Retinal pigment epithelial cell (primary cell): ENCODE measurements around the gene MEF2D.

Source experiments
- DNase-seq: peaks from one replicate; pipeline ENCODE4 v3.0.0-alpha.2; 2010; ENCODE audit warnings: low read depth
- H3K4me3 ChIP-seq: 2 replicates; pipeline ENCODE4 v1.5.1; 2011; ENCODE audit warnings: mild to moderate bottlenecking, low read length, control low read depth, moderate library complexity
- TF ChIP-seq, protein P1 (sequence below): conservative IDR thresholded peaks from 2 replicates; pipeline ENCODE4 v1.5.1; 2011; ENCODE audit warnings: low read depth, low read length, control low read depth, inconsistent platforms

MEF2D gene

DNA sequence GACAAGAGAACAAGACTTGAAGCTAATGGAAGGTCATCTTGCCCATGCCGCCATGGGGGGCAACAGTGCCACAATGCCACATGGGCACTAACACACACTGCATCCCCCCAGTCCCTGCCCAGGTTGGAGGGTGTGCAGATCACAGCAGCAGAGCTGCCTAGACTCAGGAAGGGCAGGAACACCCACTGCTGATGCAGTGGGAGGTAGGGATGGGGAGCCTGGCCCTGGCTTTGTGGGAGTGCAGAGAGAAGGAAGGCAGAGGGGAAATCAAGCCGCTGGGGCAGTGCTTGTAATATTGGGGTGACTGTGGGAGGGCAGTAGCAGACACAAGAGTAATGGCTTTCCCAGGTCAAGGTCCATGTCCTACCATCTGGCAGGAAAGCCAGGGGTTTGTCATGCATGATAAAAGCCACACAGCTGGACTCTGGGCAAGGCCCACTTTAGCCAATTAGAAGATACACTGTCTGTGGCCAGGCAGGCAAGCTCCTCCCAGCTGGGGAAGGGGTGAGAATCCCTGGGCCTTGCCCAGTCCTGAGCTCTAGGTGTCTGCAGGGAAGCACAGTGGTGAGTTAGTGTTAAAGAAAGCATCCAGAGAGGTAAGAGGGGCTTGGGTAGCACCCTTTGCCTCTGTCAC, 25.4 kb upstream of the MEF2D start:
- TF ChIP-seq, protein P1, sequence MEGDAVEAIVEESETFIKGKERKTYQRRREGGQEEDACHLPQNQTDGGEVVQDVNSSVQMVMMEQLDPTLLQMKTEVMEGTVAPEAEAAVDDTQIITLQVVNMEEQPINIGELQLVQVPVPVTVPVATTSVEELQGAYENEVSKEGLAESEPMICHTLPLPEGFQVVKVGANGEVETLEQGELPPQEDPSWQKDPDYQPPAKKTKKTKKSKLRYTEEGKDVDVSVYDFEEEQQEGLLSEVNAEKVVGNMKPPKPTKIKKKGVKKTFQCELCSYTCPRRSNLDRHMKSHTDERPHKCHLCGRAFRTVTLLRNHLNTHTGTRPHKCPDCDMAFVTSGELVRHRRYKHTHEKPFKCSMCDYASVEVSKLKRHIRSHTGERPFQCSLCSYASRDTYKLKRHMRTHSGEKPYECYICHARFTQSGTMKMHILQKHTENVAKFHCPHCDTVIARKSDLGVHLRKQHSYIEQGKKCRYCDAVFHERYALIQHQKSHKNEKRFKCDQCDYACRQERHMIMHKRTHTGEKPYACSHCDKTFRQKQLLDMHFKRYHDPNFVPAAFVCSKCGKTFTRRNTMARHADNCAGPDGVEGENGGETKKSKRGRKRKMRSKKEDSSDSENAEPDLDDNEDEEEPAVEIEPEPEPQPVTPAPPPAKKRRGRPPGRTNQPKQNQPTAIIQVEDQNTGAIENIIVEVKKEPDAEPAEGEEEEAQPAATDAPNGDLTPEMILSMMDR, result no peak
- H3K4me3 ChIP-seq, result no peak overlapping the region
- no peak for DNase-seq

DNA sequence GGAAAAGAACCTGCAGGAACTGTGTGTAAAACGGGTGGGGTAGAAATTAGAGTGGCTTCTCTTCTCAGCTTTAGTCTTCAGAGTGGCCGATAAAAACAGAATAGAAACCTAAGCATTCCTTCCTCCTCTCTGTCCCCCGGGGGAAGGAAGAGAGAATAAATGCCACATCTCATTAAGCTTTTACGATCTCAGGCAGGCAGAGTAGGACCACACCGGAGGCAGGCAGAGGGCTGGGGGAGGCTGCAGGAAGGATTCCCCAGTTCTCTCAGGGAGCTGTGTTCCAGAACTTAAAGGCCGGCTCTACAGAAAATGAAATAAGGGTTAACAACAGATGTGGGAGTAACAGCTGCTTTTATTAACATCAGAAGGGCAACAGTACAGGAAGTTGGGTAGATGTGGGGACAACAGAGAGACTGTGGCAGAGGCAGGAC, 24.5 kb upstream of the MEF2D start:
- TF ChIP-seq, protein P1, result no peak
- DNase-seq, result no peak
- H3K4me3 ChIP-seq, result no peak overlapping the region

DNA sequence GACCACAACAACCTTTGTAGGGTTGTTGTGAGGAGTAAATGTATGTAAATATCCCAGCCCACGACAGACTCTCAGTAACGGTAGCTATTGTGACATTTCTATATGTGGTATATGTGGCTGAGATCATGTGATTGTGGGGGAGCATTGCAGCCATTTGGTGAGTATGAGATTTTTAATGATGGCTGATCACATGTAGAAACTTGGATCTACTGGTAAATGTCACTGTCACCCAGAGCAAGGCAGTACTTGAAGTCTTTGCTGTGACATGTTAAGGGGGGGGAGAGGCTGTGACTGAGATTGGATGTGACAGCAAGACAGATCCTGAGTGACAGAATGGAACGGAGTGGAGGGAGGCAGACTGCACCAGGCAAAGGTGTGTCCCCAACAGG, 23.9 kb upstream of the MEF2D start:
- H3K4me3 ChIP-seq, result no peak overlapping the region
- TF ChIP-seq, protein P1, result no peak
- no peak for DNase-seq

DNA sequence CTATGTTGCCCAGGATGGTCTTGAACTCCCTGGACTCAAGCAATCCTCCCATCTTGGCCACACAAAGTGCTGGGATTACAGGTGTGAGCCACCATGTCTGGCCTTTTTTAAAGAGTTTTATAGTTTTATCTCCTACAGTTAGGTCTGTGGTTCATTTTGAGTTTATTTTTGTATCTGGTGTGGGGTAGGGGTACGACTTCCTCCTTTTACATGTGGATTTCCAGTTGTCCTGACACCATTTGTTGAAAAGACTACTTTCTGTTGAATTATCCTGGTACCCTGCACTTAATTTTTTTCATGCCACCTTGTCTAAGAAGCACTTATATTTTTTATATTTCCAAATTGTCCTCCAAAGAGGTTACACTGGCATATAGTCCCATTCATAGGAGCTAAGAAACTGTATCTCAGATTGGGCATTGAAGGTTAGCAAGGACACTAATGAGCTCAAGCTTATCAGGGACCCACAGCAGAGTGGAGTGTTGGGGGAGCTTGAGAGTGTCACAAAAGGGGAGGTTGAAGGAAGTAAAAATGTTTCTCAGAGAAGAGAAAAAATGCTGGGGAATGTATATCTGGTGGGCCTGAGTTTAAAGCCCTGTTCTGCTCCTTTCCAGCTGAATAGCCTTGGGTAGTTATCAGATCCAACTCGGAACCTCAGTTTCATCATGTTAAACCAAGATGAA, 23.4 kb upstream of the MEF2D start:
- no peak for DNase-seq
- no peak overlapping the region for H3K4me3 ChIP-seq

DNA sequence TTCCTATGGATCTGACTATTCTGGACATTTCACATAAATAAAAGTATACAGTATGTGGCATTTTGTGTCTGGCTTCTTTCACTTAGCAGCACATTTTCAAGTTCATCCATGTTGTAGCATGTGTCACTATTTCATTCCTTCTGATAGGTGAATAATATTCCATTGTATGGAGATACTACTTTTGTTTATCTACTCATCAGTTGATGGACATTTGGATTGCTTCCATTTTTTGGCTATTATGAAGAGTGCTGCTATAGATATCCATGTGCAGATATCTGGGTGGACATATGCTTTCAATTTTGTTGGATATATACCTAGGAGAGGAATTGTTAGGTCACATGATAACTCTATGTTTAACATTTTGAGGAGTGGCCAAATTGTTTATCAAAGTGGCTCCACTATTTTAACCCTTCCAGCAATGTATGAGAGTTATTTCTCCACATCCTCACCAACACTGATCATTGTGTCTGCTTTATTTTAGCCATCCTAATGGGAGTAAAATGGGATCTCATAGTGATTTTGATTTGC, 21.9 kb upstream of the MEF2D start:
- no peak overlapping the region for H3K4me3 ChIP-seq
- TF ChIP-seq, protein P1, result no peak
- no peak for DNase-seq

More for the DNA sequence above, 23.4 kb upstream of the MEF2D start:
- TF ChIP-seq, protein P1, result no peak

DNA sequence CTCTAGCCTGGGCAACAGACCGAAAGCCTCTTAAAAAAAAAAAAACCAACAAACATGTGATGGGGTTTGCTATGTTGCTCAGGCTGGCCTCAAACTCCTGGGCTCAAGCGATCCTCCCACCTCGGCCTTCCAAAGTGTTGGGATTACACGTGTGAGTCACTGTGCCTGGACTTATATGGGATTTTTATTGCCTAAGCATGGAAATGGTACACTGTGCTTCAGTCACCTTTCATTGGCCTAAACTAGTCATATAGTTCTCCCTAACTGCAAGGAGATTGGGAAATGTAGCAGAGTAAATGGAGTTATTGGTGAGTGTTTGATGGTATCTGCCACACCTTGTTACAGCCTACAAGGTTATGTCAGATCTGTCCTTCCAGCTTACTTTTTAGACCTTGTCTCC, 17.2 kb upstream of the MEF2D start:
- no peak for DNase-seq
- H3K4me3 ChIP-seq, result no peak overlapping the region
- TF ChIP-seq, protein P1, result no peak

DNA sequence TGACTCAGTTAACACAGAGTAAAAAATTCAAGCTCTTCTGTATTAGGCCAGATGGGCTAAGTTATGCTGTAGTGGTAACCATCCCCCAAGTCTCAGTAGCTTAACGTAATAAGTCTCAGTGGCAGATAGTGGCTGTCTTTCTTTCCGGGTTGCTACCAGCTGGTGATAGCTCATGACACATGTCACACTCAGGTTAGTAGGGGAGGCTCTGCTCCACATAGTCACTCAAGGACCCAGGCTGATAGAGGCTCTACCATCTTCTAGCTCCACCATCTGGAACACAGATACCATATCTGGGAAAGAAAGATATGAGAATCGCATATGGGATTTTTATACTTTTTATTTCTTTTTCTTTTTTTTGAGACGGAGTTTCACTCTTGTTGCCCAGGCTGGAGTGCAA, 16.2 kb upstream of the MEF2D start:
- DNase-seq, result no peak
- TF ChIP-seq, protein P1, result no peak
- no peak overlapping the region for H3K4me3 ChIP-seq
